Gastroesophageal sphincter (tissue), 3 donors: ENCODE measurements around the gene ADAMTSL3.
"Not testable (repeated sequence)": the region's sequence is repeated elsewhere in the genome, so short reads cannot be mapped to it uniquely, and the experiment has no call there.

Experiments
- CTCF ChIP-seq, 4 experiments: fragments of 200-600 bp in 2 of 4; fragments of 450-650 bp in 2 of 4; sonication (generic) in 1 of 4; IDR thresholded peaks; one replicate each; pipeline ENCODE4 v1.5.1; 2017 to 2019; ENCODE audit warnings: antibody characterized with exemption in 4 of 4, mild to moderate bottlenecking in 2 of 4, moderate library complexity in 2 of 4
- POLR2A ChIP-seq, 2 donors: fragments of 450-650 bp; IDR thresholded peaks; one replicate each; pipeline ENCODE4 v1.6.1; 2017; ENCODE audit warnings: antibody characterized with exemption in 2 of 2, mild to moderate bottlenecking in 2 of 2, moderate library complexity in 1 of 2

GRCh38 chr15:84079325-84079884 is 425.5 kb downstream of the ADAMTSL3 start:
- TF ChIP-seq CTCF, POLR2A (IDR thresholded peaks at IDR 0.05): not testable (repeated sequence)
